Subcutaneous abdominal adipose tissue (tissue), 5 donors: ENCODE data around the gene FZD4.
A peak's percentile ranks its signal among the peaks of the same experiment; 100 is the strongest.
"Not testable (repeated sequence)": the region's sequence is repeated elsewhere in the genome, so short reads cannot be mapped to it uniquely, and the experiment has no call there.

Source experiments
- H3K27ac ChIP-seq: one replicate; pipeline ENCODE4 v1.7.0; 2013; ENCODE audit warnings: low read depth, mild to moderate bottlenecking, inconsistent platforms, low read length, moderate library complexity
- H3K27me3 ChIP-seq, 5 donors: one replicate each; pipeline ENCODE4 v1.7.0; 2013; ENCODE audit warnings: low read length in 5 of 5, inconsistent platforms in 1 of 5; ENCODE audit not compliant: control insufficient read depth in 5 of 5, insufficient read depth in 4 of 5
- H3K36me3 ChIP-seq, 5 donors: one replicate each; pipeline ENCODE4 v1.7.0; 2013; ENCODE audit warnings: low read length in 5 of 5; ENCODE audit not compliant: control insufficient read depth in 5 of 5, insufficient read depth in 5 of 5
- H3K4me1 ChIP-seq, 5 donors: one replicate each; pipeline ENCODE4 v1.7.0; 2013; ENCODE audit warnings: low read length in 5 of 5, mild to moderate bottlenecking in 3 of 5, moderate library complexity in 1 of 5; ENCODE audit not compliant: control insufficient read depth in 5 of 5, insufficient read depth in 5 of 5
- H3K4me3 ChIP-seq, 5 donors: one replicate each; pipeline ENCODE4 v1.7.0; 2013; ENCODE audit warnings: low read length in 5 of 5, low read depth in 1 of 5
- H3K9ac ChIP-seq, 5 donors: one replicate each; pipeline ENCODE4 v1.7.0; 2013; ENCODE audit warnings: low read length in 5 of 5, mild to moderate bottlenecking in 4 of 5, moderate library complexity in 3 of 5
- H3K9me3 ChIP-seq, 5 donors: one replicate each; pipeline ENCODE4 v1.7.0; 2013; ENCODE audit warnings: low read length in 5 of 5; ENCODE audit not compliant: control insufficient read depth in 5 of 5
- donor health status: healthy.
- donor health status: healthy.
- donor health status: healthy.
- donor health status: healthy.
- donor health status: healthy.

FZD4 gene

GRCh38 chr11:86940122-86940777 lies 14.9 kb downstream of the FZD4 start:
- Histone ChIP-seq H3K4me3 (peak overlapping the region; percentile 8 to 58 (median 34)), H3K4me1 (peaks cover 12 to 71% (median 66%) of the 10 kb centered on the region in 5 donors), H3K9me3 (no peaks in the 10 kb centered on the region), H3K27me3 (no peaks in the 10 kb centered on the region), H3K27ac (peak overlapping the region; percentile 85), H3K36me3 (peaks cover 3 to 23% (median 15%) of the 10 kb centered on the region in 5 donors), H3K9ac (peak overlapping the region in 4 of 5 donors; percentile 16 to 59 (median 41))

GRCh38 chr11:86938900-86939880 lies 16.0 kb downstream of the FZD4 start:
- H3K9me3 ChIP-seq, result no peaks in the 10 kb centered on the region
- peak overlapping the region in 4 of 5 donors; percentile 16 to 49 (median 29) for H3K9ac ChIP-seq
- no peak overlapping the region for H3K4me3 ChIP-seq
- peak overlapping the region; percentile 85 for H3K27ac ChIP-seq
- H3K27me3 ChIP-seq, result no peaks in the 10 kb centered on the region
- peaks cover 10 to 72% (median 69%) of the 10 kb centered on the region in 5 donors for H3K4me1 ChIP-seq
- peaks cover 3 to 16% (median 10%) of the 10 kb centered on the region in 5 donors for H3K36me3 ChIP-seq

- H3K9me3 ChIP-seq, result no peaks in the 10 kb centered on the region
- H3K4me1 ChIP-seq, result peaks cover 10 to 78% (median 71%) of the 10 kb centered on the region in 5 donors
- peaks cover 3 to 13% (median 6%) of the 10 kb centered on the region in 5 donors for H3K36me3 ChIP-seq
- no peak overlapping the region for H3K4me3 ChIP-seq
- peak overlapping the region; percentile 74 for H3K27ac ChIP-seq
- no peaks in the 10 kb centered on the region for H3K27me3 ChIP-seq
- peak overlapping the region in 1 of 5 donors; percentile 37 for H3K9ac ChIP-seq
Observed at GRCh38 chr11:86938203-86938899, 16.8 kb downstream of the FZD4 start.

GRCh38 chr11:86937193-86937806 lies 17.9 kb downstream of the FZD4 start:
- H3K9me3 ChIP-seq, H3K9ac ChIP-seq, H3K27me3 ChIP-seq, H3K4me3 ChIP-seq: not testable (repeated sequence)
- H3K36me3 ChIP-seq, result peaks cover 3 to 13% (median 6%) of the 10 kb centered on the region in 5 donors
- H3K4me1 ChIP-seq, result peaks cover 10 to 79% (median 68%) of the 10 kb centered on the region in 5 donors
- H3K27ac ChIP-seq, result peak overlapping the region; percentile 53

GRCh38 chr11:86934926-86935579 lies 20.1 kb downstream of the FZD4 start:
- Histone ChIP-seq H3K4me1 (peaks cover 1 to 66% (median 53%) of the 10 kb centered on the region in 5 donors), H3K27me3 (no peaks in the 10 kb centered on the region), H3K9ac (peak overlapping the region in 1 of 5 donors; percentile 8)

GRCh38 chr11:86934582-86934900 lies 20.7 kb downstream of the FZD4 start:
- Histone ChIP-seq H3K36me3 (peaks cover 3 to 13% (median 6%) of the 10 kb centered on the region in 5 donors), H3K4me3 (no peak overlapping the region), H3K27ac (peak overlapping the region; percentile 63), H3K9me3 (no peaks in the 10 kb centered on the region), H3K9ac (peak overlapping the region in 2 of 5 donors; percentile 8 to 21), H3K4me1 (peaks cover 1 to 61% (median 47%) of the 10 kb centered on the region in 5 donors), H3K27me3 (no peaks in the 10 kb centered on the region)

More at GRCh38 chr11:86934926-86935579, 20.1 kb downstream of the FZD4 start:
- Histone ChIP-seq H3K4me3 (no peak overlapping the region), H3K9me3 (no peaks in the 10 kb centered on the region), H3K27ac (peak overlapping the region; percentile 63), H3K36me3 (peaks cover 3 to 13% (median 6%) of the 10 kb centered on the region in 5 donors)

GRCh38 chr11:86933891-86934581 lies 21.2 kb downstream of the FZD4 start:
- Histone ChIP-seq H3K4me1 (peaks cover 1 to 58% (median 46%) of the 10 kb centered on the region in 5 donors), H3K27ac (peak overlapping the region; percentile 68)

GRCh38 chr11:86932924-86933875 lies 22.0 kb downstream of the FZD4 start:
- peaks cover 0 to 52% (median 39%) of the 10 kb centered on the region in 5 donors for H3K4me1 ChIP-seq
- no peaks in the 10 kb centered on the region for H3K27me3 ChIP-seq
- H3K9me3 ChIP-seq, result no peaks in the 10 kb centered on the region
- peak overlapping the region; percentile 68 for H3K27ac ChIP-seq
- peak overlapping the region in 1 of 5 donors; percentile 22 for H3K9ac ChIP-seq
- H3K36me3 ChIP-seq, result peaks cover 3 to 10% (median 6%) of the 10 kb centered on the region in 5 donors
- H3K4me3 ChIP-seq, result no peak overlapping the region

More at GRCh38 chr11:86933891-86934581, 21.2 kb downstream of the FZD4 start:
- peaks cover 3 to 13% (median 6%) of the 10 kb centered on the region in 5 donors for H3K36me3 ChIP-seq
- H3K9me3 ChIP-seq, result no peaks in the 10 kb centered on the region
- no peak overlapping the region for H3K4me3 ChIP-seq
- no peaks in the 10 kb centered on the region for H3K27me3 ChIP-seq
- H3K9ac ChIP-seq, result peak overlapping the region in 1 of 5 donors; percentile 22
